GM18526 (cell line): ENCODE results near the gene NKD1.

Experiments used
- POLR2A ChIP-seq: IDR thresholded peaks from 3 replicates; pipeline ENCODE4 v1.6.1; 2011; ENCODE audit not compliant: insufficient read length; ENCODE audit errors: extremely low read depth

NKD1 gene

GRCh38 chr16:50613281-50613963 is 65.2 kb downstream of the NKD1 start:
- no peak for TF ChIP-seq POLR2A

DNA sequence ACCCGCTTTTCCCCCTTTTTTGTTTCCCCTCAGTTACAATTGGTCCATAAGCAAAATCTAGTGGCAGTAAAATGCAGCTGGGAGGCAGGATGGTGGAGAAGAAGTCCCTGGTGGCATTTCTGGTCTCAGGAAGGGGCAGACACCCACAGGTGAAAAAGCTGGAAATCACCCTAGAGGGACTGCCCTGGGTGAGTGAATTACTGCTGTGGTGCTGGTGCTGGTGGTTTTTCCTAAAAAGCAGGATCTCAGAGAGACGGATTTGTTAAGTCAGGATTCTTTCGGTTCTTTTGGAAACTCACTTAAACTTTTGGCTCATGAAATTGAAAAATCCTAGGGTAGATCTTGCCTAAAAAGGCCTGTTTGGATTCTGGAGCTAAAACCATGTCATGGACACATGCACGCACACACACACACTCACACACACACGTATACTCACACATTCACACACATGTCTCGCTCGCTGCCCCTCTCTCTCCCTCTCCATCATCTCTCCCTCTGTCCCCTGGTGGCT is 65.8 kb downstream of the NKD1 start:
- no peak for TF ChIP-seq POLR2A

DNA sequence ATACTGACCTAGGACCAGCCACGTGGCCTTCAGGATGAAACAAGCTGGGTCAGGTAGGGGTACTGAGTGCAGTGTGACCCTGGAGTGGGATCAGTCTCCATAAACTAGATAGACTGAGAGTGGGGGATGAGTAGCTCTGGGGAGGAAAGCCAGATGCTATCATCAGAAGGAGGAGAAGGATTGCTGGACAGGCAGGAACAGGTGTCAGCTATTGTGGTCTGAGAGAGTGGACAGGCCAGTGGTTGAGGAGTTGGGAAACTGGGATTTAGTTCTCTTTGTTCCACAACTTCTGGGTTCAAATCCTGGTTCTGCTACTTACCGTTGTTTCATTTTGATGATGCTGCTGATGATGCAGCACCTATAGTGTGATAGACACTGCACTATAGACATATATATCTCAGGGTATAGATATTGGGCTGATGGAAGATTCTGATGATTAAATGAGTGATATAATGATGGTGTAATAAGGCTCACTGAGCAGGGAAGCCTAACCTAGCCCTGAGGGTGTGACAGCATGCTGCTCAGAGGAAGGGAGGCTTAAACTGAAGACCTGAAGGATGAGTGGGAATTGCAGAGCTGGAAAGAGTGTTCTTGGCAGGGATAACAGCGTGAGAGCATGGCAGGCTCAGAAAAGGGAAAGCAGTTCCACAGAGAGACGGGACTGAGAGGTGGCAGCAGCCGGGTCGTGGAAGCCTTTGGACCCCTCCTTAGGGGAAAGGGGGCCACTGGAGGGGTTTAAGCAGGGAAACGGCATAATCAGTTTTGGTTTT is 66.9 kb downstream of the NKD1 start:
- TF ChIP-seq POLR2A = no peak

GRCh38 chr16:50615891-50616290 is 67.7 kb downstream of the NKD1 start:
- no peak for TF ChIP-seq POLR2A

GRCh38 chr16:50616386-50616785 is 68.2 kb downstream of the NKD1 start:
- no peak for TF ChIP-seq POLR2A

DNA sequence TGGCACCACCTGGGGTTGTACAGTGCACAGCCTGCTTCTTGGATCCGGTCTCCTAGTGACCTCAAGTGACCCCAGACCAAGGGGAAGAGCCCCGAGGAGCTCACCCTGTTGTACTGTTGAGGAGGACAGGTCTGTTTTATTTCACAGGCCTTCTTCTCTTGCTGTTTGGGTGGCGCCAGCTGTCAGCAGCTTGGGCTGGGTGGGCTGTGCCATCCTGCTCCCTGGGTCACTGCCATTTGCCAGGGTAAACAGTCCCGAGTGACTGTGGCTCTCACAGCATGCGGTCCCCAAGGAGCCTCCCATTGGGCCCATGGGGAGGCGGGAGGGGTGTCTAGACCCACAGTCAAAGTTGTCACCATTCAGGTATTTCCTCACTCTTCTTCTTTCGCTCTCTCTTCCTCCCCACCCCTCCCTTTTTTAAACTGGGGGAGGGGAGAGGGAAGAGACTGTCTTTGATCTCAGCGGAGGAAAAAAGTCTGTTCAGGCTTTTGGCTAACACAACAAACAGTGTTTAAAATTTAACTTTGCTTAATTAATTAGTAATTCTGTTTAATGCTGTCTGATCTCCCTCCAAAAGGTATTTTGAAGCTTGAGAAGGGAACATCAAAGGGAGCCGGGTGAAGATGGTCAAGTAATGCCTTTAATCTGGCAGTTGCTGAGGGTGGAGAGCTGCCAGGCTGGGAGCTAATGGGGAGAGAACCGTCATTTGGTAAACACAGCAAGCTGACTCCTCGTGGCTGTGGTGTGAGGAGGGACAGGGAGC is 68.9 kb downstream of the NKD1 start:
- TF ChIP-seq POLR2A = no peak

DNA sequence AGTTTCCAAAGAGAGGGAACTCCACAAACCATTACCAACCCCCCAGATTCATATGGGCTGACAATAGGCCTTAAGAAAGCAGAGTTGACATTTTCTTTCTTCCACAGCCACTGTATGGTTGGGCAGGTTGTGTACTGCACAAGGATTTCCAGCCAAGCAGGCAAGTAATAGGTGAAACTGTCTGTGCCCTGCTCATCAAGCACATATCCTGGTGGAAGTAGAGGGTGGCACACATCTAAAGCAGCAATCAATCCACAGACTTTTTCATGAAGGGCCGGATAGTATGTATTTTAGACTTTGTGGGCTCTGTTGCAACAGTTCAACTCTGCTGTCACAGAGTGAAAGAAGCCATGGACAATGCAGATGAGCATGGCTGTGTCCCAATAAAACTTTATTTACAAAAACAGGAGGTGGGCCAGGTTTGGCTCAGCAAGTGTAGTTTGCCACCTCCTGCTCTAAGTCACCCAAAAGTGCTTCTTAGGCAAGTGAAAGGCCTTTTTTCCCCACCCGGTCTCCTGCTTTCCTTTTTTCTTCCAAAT is 69.5 kb downstream of the NKD1 start:
- TF ChIP-seq POLR2A = no peak

GRCh38 chr16:50618238-50618918 is 70.2 kb downstream of the NKD1 start:
- no peak for TF ChIP-seq POLR2A

GRCh38 chr16:50619702-50620491 is 71.7 kb downstream of the NKD1 start:
- TF ChIP-seq POLR2A = no peak

DNA sequence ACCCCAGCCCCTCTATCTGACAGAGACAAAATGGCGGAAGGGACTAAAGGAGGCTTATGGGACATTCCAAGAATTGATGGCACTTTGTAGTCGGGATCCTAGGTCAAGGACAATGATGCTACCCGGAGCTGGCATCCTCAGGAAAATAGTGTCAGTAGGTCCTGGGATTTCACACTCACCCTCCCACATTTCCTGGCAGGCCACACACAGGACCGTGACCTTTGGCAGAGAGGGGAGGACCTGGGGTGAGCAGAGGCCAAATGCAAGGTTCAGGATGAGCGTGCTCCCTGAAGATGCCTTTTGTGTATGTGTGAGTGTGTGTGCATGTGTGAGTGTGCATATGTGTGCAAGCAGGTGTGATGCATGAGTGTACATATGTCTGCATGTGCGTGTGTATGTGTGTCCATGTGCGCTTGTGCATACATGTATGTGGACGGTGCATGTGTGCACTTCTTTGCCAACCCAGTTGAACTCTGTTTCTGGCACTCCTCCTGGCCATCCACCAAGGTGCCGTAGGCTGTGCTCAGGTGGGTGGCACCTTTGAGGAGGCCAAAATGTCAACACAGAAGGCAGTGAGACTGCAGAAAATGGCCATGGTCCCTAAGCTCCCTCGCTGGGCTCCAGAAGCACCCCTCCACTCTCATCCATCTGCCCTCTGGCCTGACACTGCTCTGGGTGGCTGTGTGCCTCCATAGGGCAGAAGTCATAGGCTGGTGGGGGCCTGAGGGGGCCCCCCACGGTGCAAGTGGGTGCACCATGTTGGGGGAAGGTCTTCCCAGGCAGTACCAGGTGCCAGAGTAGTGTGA is 72.7 kb downstream of the NKD1 start:
- TF ChIP-seq POLR2A = no peak

- no peak for TF ChIP-seq POLR2A
Observed at GRCh38 chr16:50621452-50621792, 73.2 kb downstream of the NKD1 start.

DNA sequence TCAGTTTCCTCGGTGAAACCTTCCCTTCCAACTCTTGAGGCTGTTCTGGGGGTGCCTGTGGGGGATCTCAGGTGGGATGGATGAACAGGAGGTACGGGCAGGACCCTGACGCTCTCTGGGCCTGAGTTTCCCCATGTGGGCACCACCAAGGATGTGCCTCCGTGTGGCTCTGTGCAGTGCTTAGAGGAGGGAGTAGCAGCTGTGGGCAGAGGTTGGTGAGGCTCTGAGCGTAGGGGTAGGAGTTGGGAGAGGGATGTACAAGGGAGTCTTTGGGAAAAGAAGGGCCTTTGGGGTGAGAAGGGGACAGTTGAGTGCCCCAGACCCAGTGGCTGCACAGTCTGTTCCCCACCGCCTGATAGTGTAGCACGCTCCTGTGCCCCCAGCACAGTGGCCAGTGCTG is 73.8 kb downstream of the NKD1 start:
- TF ChIP-seq POLR2A = no peak

DNA sequence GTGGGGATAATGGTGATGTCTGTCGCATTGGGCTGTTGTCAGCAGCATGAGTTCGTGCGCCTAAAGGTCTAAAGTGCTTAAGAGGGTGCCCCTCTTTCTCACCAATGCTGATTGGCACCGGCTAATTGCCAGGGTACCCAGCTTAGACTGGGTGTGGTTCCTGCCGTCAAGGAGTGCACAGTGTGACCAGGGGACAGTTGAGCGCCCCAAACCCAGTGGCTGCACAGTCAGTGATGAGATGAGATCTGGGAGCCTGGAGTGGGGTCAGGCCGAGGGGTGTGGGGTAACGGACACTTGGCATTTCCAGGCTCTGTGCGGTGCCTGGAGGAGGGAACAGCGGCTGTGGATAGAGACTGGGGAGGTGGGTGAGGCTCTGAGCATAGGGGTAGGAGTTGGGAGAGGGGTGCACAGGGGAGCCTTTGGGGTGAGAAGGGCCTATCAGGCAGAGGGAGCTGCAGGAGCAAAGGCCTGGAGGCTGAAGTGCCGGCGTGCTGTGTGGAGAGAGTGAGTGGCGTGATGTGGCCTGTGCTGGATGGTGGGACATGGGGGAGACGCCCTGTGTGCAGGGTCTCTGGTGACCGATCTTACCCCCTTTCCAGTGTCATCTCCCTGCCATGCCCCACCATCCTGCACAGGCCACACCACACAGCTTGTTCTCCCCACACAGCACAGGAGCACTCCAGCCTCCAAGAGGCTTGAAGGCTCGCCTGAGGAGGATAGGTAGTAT is 74.6 kb downstream of the NKD1 start:
- no peak for TF ChIP-seq POLR2A

- no peak for TF ChIP-seq POLR2A
Observed at GRCh38 chr16:50624449-50624970, 76.3 kb downstream of the NKD1 start.
